ENCODE results near the gene CHIA.
"Not testable (repeated sequence)": the region's sequence is repeated elsewhere in the genome, so short reads cannot be mapped to it uniquely, and the experiment has no call there.

CHIA gene

DNA sequence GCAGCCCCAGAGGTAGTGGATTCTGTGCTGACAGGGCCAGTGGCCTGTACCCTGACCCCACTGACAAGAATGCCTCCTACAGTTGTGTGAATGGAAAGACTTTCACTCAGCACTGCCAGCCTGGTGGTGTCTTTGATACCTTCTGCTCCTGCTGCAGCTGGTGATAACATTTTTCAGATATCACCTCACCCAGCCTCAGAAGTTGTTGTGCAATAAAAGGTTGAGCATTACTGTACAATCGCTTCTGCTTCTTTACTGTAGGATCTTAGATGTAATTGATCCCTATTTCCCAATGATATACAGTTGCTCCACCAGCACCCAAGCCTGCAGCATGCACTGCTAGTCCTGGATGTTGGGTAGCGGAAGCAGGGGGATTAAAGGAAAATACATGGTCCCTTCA, 4.8 kb upstream of the CHIA start:
- DNase-seq (ENCODE audit: low spot score): no peak

DNA sequence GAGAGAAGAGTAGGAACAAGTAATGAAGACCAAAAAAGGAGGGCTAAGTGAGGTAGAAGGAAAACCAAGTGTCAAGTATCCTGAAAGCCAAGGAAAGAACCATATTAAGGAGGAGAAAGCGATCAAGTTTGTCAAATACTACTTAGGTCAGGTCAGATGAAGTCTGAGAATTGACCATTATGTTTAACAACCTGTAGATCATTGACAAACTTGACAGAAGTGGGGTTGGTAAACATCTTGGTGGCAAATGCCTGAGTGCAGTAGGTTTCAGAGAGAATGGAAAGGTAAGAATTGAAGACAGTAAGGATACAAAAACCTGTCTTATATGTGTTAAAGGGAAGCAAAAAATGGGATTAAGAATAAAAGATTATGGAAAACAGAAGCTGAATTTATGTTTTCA, 3.7 kb upstream of the CHIA start:
- no peak for DNase-seq (ENCODE audit: low spot score)

DNA sequence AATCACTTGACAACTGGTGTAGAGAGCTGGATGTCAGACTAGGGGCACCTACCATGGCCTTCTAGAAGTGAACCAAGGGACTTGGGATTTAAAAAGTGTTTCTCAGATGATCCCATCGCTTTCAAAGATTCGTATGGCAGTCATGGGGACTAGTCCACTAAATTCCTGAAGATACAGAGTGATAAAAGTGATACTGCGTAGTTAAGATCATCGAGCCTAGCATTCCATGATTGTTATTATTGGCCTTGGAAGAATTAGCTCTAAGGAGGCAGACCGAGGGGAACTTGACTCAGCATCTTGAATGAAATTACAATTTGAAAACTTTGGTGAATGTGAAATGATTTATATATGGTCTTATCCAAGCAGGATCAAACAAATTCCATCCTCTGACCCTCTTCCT, 1.3 kb upstream of the CHIA start:
- no peak for DNase-seq (ENCODE audit: low spot score)

DNA sequence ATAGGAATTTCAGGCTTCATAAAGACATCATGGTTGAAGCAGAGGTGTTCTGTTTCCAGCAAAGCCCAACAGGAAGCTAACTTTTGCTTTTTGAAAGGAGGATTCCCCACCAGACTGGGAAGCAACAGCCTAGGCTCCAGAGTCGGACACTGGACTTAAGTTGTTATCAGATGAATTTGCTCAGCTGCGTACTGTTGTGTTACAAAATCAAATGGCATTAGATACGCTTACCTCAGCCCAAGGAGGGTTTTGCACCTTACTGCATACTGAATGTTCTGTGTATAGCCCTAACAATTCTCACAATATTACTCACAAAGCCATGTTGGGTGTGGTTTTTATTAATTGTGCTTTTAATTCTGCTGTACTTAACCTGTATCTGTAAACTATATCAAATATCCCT, 547 bp upstream of the CHIA start:
- no peak for DNase-seq (ENCODE audit: low spot score)

DNA sequence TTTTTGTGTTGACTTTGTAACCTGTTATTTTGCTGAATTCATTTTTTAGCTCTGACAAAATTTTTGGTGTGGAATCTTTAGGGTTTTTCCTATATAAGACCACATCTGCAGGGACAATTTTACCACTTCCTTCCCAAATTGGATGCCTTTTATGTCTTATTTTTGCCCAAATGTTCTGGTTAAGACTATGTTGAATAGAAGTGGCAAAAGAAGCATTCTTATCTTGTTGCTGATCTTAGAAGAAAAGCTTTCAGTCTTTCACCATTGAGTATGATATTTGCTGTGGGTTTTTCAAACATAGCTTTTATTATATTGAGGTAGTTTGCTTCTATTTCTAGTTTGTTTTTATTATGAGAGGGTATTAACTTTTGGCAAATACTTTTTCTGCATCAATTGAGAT, 3.7 kb downstream of the CHIA start:
- DNase-seq (ENCODE audit: low spot score): no peak

DNA sequence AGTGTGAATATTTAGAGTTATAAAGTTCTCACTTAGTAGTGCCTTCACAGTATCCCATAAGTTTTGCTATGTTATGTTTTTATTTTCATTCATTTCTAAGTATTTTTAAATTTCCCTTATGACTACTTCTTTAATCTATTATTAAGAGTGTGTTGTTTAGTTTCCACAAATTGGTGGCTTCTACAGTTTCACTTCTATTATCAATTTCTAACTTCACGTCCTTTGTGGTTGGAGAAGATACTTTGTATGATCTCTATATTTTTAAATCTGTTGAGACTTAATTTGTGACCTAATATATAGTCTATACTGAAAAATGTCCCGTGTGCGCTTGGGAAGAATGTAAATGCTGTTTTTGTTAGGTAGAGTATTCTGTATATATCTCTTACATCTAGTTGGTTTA, 11.7 kb downstream of the CHIA start:
- DNase-seq (ENCODE audit: low spot score): no peak

DNA sequence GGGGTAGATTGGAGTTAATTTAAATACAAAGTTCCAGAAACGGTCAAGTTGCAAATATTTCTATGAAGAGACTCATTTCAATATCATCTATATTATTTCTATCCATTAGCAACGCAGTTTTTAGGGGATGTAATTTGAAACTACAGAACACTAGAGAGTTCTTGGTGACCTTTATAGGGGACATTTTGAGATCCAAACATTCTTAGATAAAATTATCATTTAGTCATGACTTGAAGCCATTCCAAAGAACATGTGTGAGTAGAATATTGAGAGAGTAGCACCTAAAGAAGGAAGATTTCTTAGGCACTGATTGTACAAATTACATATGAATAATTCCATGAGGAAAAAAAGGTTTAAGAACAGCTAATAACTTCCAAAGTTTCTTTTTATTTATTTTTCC, 19.0 kb downstream of the CHIA start:
- DNase-seq (ENCODE audit: low spot score): no peak

DNA sequence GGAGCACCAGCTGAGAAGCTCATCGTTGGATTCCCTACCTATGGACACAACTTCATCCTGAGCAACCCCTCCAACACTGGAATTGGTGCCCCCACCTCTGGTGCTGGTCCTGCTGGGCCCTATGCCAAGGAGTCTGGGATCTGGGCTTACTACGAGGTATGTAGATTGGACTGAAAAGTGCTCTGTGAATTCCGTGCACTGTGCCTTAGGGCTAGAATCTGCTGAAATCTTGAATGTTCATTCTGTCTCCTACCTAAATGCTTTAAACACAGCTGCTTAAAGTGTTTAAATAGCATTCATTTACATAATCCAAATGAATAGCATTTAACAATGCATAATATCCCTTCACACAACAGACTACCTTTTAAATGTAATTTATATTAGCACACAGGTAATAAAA, 27.9 kb downstream of the CHIA start:
- DNase-seq (ENCODE audit: low spot score): no peak

DNA sequence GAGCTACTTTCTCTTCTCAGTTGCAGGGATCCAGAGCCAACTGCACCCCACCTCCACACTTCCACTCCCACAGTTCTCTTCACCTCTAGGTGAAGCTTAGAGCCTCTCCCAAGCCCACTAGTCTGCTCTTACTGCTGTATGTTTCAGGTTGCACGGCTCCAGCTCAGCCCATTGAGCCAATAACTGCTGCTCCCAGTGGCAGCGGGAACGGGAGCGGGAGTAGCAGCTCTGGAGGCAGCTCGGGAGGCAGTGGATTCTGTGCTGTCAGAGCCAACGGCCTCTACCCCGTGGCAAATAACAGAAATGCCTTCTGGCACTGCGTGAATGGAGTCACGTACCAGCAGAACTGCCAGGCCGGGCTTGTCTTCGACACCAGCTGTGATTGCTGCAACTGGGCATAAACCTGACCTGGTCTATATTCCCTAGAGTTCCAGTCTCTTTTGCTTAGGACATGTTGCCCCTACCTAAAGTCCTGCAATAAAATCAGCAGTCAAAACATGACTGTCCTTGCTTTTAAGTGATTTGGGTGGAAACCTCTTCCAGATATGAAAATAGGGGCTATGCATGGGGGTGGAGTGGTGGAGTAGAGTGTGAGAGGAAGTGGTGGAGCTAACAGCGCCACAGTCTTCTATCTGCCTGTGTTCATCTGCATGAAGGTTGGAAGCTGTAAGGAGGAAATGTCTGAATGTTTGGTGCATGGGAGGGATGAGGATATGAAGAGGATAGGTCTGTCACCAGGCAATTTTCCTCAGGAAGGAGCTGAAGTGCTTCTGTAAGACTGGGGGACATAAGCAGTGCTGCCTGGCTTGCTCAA, 29.6 kb downstream of the CHIA start:
- DNase-seq (ENCODE audit: low spot score): no peak

DNA sequence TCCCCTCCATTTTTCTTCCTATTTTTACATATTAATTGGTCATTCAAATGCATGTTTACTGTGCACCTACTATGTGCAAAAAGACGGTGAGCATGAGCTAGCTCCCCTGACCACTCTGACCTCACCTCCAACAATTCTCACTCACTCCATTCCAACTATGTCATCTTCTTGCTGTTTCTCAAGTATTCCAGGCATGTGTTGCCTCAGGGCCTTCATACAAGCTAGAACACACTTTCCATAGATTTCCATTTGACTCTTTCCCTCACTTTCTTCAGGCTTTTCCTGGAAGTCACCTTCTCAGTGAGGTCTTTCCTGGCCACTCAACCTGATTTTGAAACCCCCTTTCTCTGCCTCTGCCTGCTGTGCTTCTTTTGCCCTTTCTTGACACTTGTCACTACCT, 32.6 kb downstream of the CHIA start:
- no peak for DNase-seq (ENCODE audit: low spot score)

DNA sequence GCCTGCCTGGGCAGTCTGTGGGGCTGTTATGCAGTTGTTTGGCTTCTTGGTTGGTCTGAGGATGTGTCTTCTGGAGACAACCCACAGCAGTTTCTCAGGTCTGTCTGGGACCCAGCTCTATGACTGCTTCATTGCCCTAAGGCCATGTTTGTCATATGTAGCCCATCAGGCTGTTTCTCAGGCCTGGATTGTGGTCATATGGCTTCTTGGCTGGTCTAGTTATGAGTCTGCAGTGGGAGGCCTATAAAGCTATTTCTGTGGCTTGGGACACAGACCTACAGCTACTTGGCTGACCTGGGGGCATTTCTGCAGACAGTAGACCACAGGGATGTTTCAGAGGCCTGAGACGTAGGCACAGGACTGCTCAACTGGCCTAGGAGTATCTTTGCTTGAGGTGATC, 41.5 kb downstream of the CHIA start:
- DNase-seq (ENCODE audit: low spot score): no peak

DNA sequence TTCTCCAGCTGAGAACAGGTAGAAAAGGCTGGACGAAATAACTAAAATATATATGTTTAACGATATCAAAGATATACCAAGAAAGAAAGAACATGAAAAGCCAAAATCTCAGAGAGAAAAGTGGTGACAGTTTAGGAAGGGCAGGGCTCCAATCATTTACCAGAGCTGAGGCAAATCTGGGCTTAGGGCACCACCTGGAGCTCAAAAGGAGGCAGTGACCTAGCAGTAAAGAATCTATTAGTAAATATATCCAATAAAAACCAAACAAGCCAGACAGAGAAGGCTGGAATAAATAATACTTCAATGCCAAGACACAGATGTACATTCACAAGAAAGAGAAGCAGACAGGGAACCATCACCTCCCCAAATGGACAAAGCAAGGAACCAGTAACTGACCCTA, 43.5 kb downstream of the CHIA start:
- DNase-seq (ENCODE audit: low spot score): peak; percentile 35

DNA sequence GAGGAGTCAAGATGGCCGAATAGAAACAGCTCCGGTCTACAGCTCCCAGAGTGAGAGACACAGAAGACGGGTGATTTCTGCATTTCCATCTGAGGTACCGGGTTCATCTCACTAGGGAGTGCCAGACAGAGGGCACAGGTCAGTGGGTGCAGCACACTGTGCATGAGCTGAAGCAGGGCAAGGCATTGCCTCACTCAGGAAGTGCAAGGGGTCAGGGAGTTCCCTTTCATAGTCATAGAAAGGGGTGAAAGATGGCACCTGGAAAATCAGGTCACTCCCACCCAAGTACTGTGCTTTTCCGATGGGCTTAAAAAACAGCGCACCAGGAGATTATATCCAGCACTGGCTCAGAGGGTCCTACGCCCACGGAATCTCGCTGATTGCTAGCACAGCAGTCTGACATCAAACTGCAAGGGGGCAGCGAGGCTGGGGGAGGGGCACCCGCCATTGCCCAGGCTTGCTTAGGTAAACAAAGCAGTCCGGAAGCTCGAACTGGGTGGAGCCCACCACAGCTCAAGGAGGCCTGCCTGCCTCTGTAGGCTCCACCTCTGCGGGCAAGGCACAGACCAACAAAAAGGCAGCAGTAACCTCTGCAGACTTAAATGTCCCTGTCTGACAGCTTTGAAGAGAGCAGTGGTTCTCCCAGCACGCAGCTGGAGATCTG, 44.7 kb downstream of the CHIA start:
- not testable (repeated sequence) for DNase-seq (ENCODE audit: low spot score)

DNA sequence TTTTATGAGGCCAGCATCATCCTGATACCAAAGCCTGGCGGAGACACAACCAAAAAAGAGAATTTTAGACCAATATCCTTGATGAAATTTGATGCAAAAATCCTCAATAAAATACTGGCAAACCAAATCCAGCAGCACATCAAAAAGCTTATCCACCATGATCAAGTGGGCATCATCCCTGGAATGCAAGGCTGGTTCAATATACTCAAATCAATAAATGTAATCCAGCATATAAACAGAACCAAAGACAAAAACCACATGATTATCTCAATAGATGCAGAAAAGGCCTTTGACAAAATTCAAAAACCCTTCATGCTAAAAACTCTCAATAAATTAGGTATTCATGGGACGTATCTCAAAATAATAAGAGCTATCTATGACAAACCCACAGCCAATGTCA, 48.2 kb downstream of the CHIA start:
- not testable (repeated sequence) for DNase-seq (ENCODE audit: low spot score)

DNA sequence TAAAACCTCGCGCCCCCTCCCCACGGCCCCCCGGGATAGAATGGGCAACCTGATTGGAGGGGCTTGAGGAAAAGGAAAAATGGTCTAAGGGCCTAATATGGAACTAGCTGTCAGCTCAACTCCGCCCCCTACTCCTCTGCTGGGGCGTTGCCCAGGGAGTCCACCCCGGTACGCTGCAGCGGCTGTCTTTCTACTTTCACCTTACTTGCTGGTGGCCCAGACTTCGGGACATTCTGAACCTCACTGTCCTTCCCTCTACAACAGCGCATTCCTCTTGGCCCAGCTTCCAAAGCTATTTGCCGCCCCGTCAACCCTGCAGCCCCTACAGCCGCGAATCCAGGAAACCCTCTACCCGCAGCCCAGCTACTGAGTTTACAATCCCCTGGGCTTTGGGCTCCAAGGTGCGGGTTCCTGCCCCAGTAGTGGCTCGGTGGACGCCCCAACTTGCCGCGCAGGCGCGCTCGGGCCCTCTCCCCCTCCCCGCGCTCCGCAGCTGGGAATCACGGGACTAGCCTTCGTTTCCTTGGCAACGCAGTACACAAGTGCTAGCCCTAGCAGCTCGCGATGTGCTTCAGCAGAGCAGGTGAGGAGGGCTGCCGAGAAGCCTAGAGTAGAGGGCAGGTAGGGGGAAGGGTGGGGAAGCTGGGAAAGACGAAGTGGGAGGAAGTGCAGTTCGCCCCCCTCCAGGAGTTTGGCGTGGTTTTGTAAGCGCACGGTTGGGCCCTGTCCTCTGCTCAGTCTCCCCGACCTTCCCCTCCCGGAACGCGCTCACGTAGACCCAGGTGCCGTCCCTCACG, 55.6 kb downstream of the CHIA start:
- peak; percentile 77 for DNase-seq (ENCODE audit: low spot score)

DNA sequence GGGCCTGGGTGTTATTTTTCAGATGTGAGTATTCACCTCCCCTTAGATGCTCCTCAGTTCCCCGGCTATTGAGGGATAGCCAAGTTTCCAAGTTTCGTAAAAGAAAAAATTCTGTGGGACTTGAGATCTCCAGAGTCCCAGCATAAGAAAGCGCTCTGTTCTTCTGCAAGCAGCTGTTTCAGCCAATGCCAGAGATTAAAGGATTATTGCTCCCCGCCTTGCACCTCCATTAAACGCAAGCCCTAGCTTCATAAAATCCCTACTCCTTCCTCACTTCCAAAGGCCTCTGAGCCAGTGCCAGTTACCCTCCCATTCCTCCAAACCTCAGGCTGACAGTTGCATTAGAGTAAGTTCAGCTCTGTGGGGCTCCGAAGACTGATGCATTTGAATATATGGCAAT, 56.4 kb downstream of the CHIA start:
- DNase-seq (ENCODE audit: low spot score): peak; percentile 7

DNA sequence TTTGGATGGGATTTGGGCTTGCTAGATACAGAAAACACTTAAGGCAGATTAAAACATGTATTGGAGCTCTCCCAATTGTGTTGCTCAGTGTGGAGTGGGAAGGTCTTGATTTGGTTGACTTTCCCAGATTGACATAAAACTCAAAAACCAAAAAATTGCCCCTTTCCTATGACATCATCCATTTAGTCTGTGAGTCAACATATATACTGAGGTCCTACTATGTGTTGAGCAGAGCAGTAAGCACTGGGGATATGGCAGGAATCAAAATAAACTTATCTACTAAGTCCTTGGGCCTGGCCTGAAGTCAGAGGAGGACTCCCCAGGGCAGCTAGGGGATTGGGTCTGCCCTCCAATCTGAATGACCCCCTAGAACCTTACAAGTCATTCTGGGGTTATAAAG, 61.0 kb downstream of the CHIA start:
- DNase-seq (ENCODE audit: low spot score): no peak

DNA sequence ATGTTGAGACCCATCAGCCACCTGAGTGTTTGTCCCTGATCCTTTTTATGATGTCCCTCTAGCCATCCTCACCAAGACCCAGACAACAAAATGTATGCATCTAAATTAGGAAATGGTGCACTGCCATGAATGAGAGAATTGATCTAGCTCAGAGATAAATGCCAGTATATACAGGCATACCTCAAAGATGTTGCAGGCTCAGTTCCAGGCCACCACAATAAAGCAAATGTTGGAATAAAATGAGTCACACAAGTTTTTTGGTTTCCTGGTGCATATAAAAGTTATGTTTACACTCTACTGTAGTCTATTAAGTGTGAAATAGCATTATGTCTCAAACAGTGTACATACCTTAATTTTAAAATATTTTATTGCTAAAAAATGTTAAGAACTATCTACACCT, 63.9 kb downstream of the CHIA start:
- no peak for DNase-seq (ENCODE audit: low spot score)

DNA sequence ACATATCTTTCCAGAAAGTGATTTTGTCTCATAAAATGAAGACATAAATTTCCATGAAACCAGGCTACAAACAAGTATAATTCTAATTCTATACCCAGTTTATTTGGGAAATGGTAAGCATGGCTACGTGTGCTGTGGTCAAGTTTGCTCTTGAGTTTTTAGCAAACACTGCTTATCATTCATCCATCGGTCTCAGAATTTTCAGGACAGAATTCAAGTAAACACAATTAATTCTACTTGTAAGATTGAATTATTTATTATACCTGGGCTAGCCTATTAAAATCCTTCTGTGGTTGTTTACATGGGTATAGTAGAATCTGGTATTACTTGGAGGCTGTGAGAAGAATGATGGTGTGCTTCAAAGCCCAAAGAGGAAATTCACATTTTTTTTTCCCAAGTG, 68.3 kb downstream of the CHIA start:
- DNase-seq (ENCODE audit: low spot score): no peak

DNA sequence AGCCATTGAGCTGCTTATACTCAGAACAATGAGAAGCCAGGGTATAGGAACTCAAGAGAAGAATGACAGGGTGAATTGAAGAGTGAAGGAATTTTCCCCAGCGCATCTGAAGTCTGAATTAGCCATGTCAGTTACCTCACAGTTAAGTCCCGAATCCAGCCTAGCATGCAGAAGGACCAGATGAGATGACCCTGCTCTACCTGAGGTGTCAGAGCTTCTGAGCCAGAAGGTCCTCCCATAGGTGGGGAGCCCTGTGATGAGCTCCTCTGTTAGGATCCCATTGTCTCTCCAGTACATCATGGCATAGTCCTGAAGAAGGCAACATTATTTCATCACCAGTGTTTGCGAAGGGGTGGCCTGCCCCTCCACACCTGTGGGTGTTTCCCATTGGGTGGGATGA, 68.7 kb downstream of the CHIA start:
- no peak for DNase-seq (ENCODE audit: low spot score)

DNA sequence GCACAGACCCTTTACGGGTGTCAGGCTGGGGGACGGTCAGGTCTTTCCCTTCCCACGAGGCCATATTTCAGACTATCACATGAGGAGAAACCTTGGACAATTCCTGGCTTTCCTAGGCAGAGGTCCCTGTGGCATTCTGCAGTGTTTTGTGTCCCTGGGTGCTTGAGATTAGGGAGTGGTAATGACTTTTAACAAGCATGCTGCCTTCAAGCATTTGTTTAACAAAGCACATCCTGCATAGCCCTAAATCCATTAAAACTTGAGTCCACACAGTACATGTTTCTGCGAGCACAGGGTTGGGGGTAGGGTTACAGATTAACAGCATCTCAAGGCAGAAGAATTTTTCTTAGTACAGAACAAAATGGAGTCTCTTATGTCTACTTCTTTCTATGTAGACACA, 69.6 kb downstream of the CHIA start:
- DNase-seq (ENCODE audit: low spot score): not testable (repeated sequence)

DNA sequence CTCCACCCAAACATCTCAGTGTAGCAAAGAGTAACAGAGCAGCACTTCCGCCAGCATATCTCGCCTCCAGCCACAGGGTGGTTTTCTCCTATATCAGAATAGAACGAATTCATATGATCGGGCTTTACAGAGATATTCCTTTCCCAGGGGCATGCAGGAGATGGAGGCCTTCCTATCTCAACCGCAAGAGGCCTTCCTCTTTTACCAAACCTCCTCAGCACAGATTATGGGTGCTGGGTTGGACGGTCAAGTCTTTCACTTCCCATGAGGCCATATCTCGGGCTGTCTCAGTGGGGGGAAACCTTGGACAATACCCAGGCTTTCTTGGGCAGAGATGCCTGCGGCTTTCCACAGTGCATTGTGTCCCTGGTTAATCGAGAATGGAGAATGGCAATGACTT, 71.1 kb downstream of the CHIA start:
- DNase-seq (ENCODE audit: low spot score): no peak

DNA sequence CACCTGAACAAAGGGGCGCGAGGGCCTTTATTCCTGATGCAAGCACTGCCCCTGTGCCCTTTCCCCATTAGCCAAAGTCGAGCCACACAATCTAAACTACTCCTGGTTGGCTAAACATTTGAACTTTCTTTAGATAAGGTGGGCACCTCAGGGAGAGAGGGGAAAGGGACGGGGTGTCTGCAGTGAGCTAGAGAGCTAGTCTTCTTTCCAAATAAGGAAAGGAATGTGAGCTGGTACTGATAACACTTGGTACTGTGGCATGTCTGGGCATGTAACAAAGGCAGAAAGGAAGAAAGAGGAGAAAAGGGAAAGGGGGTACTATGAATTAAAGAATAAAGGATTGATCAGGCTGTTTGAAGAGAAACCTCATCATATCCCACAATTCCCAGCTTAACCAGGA, 74.0 kb downstream of the CHIA start:
- no peak for DNase-seq (ENCODE audit: low spot score)

Measured in globus pallidus (tissue), 1 donor.